IPS DF 6.9 (cell line): ENCODE measurements around the gene NPC1L1.

Experiments used
- DNase-seq: peaks from one replicate; pipeline ENCODE4 v3.0.0-alpha.2; 2013; ENCODE audit warnings: low read depth, low spot score
- H3K27ac ChIP-seq: one replicate; pipeline ENCODE4 v1.5.1; 2013; ENCODE audit warnings: low read length, control low read depth
- H3K27me3 ChIP-seq: 2 replicates; pipeline ENCODE4 v1.6.1; 2013; ENCODE audit warnings: mild to moderate bottlenecking, low read length; ENCODE audit not compliant: control insufficient read depth, insufficient read depth
- H3K36me3 ChIP-seq: 2 replicates; pipeline ENCODE4 v1.6.1; 2013; ENCODE audit warnings: low read length; ENCODE audit not compliant: control insufficient read depth, insufficient read depth
- H3K4me1 ChIP-seq: 2 replicates; pipeline ENCODE4 v1.6.1; 2013; ENCODE audit warnings: low read length; ENCODE audit not compliant: control insufficient read depth, insufficient read depth
- H3K4me3 ChIP-seq: 2 replicates; pipeline ENCODE4 v1.5.1; 2013; ENCODE audit warnings: mild to moderate bottlenecking, low read length
- H3K9me3 ChIP-seq: 2 replicates; pipeline ENCODE4 v1.6.1; 2013; ENCODE audit warnings: low read length, inconsistent platforms; ENCODE audit not compliant: control insufficient read depth, insufficient read depth
- WGBS: extraction: QIAGEN DNeasy Blood & Tissue Kit; methylation state at CpG from one replicate; pipeline ENCODE4 v1.1.7; 2013; ENCODE audit warnings: mixed read lengths, missing lambda C conversion rate; ENCODE audit not compliant: insufficient read length, insufficient coverage; 5-methylcytosine and 5-hydroxymethylcytosine counted together

The NPC1L1 gene

DNA sequence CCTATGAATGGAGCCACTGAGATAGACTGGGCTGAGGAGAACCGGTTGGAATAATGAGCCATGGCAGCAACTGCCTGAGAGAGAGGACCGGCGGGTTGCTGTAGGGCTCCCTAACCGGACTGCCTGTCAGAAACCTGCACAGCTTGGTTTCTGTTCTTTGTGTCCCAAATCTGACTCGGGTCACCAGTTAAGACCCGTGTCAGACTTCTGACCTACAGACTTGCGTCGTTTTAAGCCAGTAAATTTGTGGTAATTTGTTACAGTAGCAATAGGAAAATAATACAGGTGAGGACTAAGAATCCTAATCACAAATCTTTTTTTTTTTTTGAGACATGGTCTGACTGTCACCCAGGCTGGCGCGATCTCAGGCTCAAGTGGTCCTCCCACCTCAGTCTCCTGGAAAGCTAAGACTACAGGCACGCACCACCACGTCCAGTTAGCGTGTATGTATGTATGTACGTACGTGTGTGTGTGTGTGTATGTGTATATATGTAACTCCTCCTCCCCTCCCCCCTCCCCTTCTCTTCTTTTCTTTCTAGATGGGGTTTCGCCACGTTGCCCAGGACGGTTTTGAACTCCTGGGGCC, 33.2 kb upstream of the NPC1L1 start:
- H3K9me3 ChIP-seq: no peaks in the 10 kb centered on the region
- H3K36me3 ChIP-seq: peaks cover 30% of the 10 kb centered on the region
- no peak overlapping the region for H3K27ac ChIP-seq
- no peaks in the 10 kb centered on the region for H3K27me3 ChIP-seq
- no peaks in the 10 kb centered on the region; the same call in none of the 2 replicates for H3K4me1 ChIP-seq
- no peak for DNase-seq
- peak overlapping the region; percentile 71; the same call in 1 of the 2 replicates for H3K4me3 ChIP-seq
- WGBS: no CpG with 5 or more reads among the region's 18 CpGs

GRCh38 chr7:44573464-44574286, 32.5 kb upstream of the NPC1L1 start, which contains the start of gene DDX56:
TSS of gene DDX56 (minus strand) at chr7:44573908. CDS start at chr7:44573895, 13 bp downstream.
- Histone ChIP-seq H3K4me3 (peak within 1 kb of the TSS; percentile 71), H3K36me3 (peaks cover 35% of the 10 kb centered on the region), H3K9me3 (no peaks in the 10 kb centered on the region), H3K4me1 (no peaks in the 10 kb centered on the region; the same call in none of the 2 replicates), H3K27ac (no peak within 1 kb of the TSS), H3K27me3 (no peaks in the 10 kb centered on the region)
- WGBS: no CpG with 5 or more reads among the region's 74 CpGs
- DNase-seq: peak; percentile 92

GRCh38 chr7:44572771-44573170, 31.6 kb upstream of the NPC1L1 start:
- WGBS: no CpG with 5 or more reads among the region's 5 CpGs
- Histone ChIP-seq H3K4me1 (no peaks in the 10 kb centered on the region; the same call in none of the 2 replicates), H3K27me3 (no peaks in the 10 kb centered on the region), H3K36me3 (peaks cover 44% of the 10 kb centered on the region), H3K9me3 (no peaks in the 10 kb centered on the region), H3K27ac (no peak overlapping the region), H3K4me3 (peak overlapping the region; percentile 71; the same call in 1 of the 2 replicates)
- no peak for DNase-seq

DNA sequence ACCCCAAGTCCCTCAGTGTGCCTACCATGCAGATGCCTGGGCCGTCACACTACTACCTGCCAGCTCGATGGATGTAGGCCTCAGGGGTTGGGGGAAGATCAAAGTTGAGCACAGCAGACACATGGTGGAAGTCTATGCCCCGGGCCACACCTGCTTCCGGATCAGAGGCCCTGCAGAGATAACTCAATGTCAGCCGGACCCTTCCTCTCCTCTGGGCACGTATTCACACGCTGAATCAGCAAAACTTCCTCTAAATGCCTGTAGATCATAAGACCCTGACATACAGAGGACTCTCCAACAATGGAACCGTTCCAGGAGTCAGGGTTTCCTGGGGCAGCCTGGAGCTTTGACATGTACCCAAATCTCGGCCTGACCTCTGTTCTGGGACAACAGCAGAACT, 28.8 kb upstream of the NPC1L1 start:
- no peak for DNase-seq
- no CpG with 5 or more reads among the region's 9 CpGs for WGBS
- Histone ChIP-seq H3K27me3 (no peaks in the 10 kb centered on the region), H3K4me1 (no peaks in the 10 kb centered on the region; the same call in 1 of the 2 replicates), H3K27ac (no peak overlapping the region), H3K36me3 (peaks cover 57% of the 10 kb centered on the region), H3K9me3 (no peaks in the 10 kb centered on the region), H3K4me3 (no peak overlapping the region)

DNA sequence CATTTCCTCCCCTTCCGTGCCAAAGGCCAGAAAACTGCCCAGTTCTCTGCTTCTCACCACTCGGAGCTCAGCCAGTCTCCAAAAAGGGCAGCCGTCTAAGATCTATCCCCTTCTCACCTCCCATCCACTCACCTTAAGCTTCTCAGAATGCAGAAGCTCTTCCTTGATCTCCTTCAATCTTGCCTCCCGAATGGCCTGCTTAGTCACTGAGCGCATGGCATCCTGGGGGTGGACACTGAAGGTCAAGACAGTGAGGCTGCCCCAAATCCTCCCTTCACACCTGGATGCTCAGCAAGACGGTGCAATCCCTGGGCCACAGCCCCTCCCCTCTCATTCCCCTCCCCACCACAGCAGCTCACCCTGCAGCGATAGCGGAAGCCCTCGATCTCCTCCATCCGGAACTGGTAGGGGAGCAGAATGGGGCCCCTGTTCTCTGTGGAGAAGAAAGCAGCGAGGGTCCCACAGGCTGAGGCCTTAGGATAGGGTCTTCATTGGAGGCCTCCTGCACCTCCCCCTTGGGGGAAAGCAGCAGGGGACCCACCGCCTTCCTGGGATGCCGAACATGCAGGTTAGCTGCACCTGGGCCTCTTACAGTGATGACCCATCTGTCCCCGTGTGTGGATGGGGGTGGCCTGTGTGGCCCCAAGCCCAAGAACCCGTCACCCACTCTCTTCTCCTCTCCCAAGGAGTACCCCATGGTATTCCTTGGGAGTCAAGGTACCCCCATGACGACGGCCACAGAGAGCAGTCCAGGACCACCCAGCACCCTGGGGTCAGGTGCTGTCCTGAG, 27.8 kb upstream of the NPC1L1 start:
- no peaks in the 10 kb centered on the region for H3K9me3 ChIP-seq
- WGBS: no CpG with 5 or more reads among the region's 17 CpGs
- DNase-seq: no peak
- no peaks in the 10 kb centered on the region for H3K4me1 ChIP-seq
- no peaks in the 10 kb centered on the region for H3K27me3 ChIP-seq
- no peak overlapping the region for H3K4me3 ChIP-seq
- H3K36me3 ChIP-seq: peaks cover 64% of the 10 kb centered on the region
- H3K27ac ChIP-seq: no peak overlapping the region

- DNase-seq: no peak
- H3K27ac ChIP-seq: no peak overlapping the region
- no peaks in the 10 kb centered on the region for H3K27me3 ChIP-seq
- H3K9me3 ChIP-seq: no peaks in the 10 kb centered on the region
- H3K4me1 ChIP-seq: no peaks in the 10 kb centered on the region
- no peak overlapping the region for H3K4me3 ChIP-seq
- H3K36me3 ChIP-seq: peaks cover 64% of the 10 kb centered on the region
- no CpG with 5 or more reads among the region's 6 CpGs for WGBS
Observed at GRCh38 chr7:44567884-44568283, 26.8 kb upstream of the NPC1L1 start.

GRCh38 chr7:44566680-44567079, 25.6 kb upstream of the NPC1L1 start:
- DNase-seq: no peak
- Histone ChIP-seq H3K27ac (no peak overlapping the region), H3K27me3 (no peaks in the 10 kb centered on the region), H3K4me1 (no peaks in the 10 kb centered on the region; the same call in 1 of the 2 replicates), H3K4me3 (no peak overlapping the region), H3K9me3 (no peaks in the 10 kb centered on the region), H3K36me3 (peaks cover 57% of the 10 kb centered on the region)
- no CpG with 5 or more reads among the region's 5 CpGs for WGBS

DNA sequence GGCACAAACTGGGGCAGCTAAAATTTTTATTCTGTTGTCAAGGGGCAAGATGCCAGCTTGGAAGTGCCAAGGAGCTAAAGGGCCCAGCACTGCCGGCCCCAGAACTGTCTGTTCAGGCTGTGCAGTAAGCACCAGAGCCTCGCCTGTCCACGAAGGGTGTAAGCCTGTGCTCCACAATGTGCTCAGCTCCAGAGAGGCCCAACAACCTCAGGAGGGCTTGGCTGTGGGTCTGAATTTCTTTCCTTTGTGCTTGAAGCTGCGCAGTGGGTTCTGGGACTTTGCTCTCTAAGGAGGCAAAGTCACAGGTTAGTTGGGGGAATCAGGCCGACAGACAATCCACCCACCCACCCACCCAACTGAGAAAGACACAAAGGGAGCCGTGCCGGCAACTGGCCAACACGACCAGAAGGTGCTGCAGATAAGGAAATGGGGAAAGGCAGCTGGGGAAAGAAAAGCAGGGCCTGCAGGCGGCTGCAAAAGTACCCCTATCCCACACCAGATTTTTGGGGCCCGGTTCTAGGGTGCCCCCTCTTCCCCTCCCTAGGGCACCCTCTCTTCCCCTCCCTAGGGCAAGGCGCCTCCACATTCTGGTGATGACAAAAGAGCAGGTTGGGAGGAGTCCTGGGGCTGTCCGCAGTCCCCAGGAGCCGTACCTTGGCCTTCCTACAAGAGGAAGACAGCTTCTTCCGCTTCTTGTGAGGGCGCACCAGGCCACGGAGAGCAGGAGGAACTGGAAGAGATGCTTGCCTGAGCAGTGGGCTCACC, 24.8 kb upstream of the NPC1L1 start:
- Histone ChIP-seq H3K27ac (no peak overlapping the region), H3K36me3 (peaks cover 51% of the 10 kb centered on the region)
- no CpG with 5 or more reads among the region's 16 CpGs for WGBS

GRCh38 chr7:44565097-44565794, 24.1 kb upstream of the NPC1L1 start:
- DNase-seq: peak; percentile 39
- H3K4me1 ChIP-seq: no peaks in the 10 kb centered on the region; the same call in 1 of the 2 replicates
- H3K4me3 ChIP-seq: no peak overlapping the region
- WGBS: no CpG with 5 or more reads among the region's 13 CpGs
- H3K27me3 ChIP-seq: no peaks in the 10 kb centered on the region
- no peaks in the 10 kb centered on the region for H3K9me3 ChIP-seq
- no peak overlapping the region for H3K27ac ChIP-seq
- H3K36me3 ChIP-seq: peaks cover 47% of the 10 kb centered on the region

More for the DNA sequence above, 24.8 kb upstream of the NPC1L1 start:
- Histone ChIP-seq H3K4me3 (no peak overlapping the region), H3K9me3 (no peaks in the 10 kb centered on the region), H3K27me3 (no peaks in the 10 kb centered on the region), H3K4me1 (no peaks in the 10 kb centered on the region; the same call in 1 of the 2 replicates)
- DNase-seq: no peak
